Neutrophil (primary cell): ENCODE measurements around the gene CLIP2.

Experiments
- H3K27ac ChIP-seq: fragments of 200-600 bp; sonication (generic); 2 replicates; pipeline ENCODE4 v1.5.1; 2016; ENCODE audit warnings: mild to moderate bottlenecking, moderate library complexity
- H3K27me3 ChIP-seq: fragments of 200-600 bp; sonication (generic); 2 replicates; pipeline ENCODE4 v1.6.0; 2016; ENCODE audit warnings: mild to moderate bottlenecking
- H3K36me3 ChIP-seq: fragments of 200-600 bp; sonication (generic); 2 replicates; pipeline ENCODE4 v1.5.1; 2017
- H3K4me1 ChIP-seq, 2 experiments: fragments of 200-600 bp in 1 of 2; sonication (generic) in 1 of 2; 1 replicate in 1 of 2; 2 replicates in 1 of 2; pipeline versions ENCODE4 v1.5.1 to v1.6.1; 2013 to 2016; ENCODE audit warnings: low read depth in 1 of 2, low read length in 1 of 2, mild to moderate bottlenecking in 1 of 2, moderate library complexity in 1 of 2; ENCODE audit not compliant: control insufficient read depth in 1 of 2, insufficient read depth in 1 of 2
- H3K4me3 ChIP-seq, 2 experiments: fragments of 200-600 bp in 1 of 2; sonication (generic) in 1 of 2; 1 replicate in 1 of 2; 2 replicates in 1 of 2; pipeline ENCODE4 v1.5.1; 2013 to 2016; ENCODE audit warnings: low read depth in 1 of 2, low read length in 1 of 2, mild to moderate bottlenecking in 1 of 2, moderate library complexity in 1 of 2
- H3K9me3 ChIP-seq: fragments of 200-600 bp; sonication (generic); 2 replicates; pipeline ENCODE4 v1.5.1; 2016
- TF ChIP-seq, protein P1 (sequence below): fragments of 200-600 bp; sonication (generic); IDR thresholded peaks from 2 replicates; pipeline ENCODE4 v1.5.1; 2016; ENCODE audit warnings: antibody characterized with exemption

The CLIP2 gene

DNA sequence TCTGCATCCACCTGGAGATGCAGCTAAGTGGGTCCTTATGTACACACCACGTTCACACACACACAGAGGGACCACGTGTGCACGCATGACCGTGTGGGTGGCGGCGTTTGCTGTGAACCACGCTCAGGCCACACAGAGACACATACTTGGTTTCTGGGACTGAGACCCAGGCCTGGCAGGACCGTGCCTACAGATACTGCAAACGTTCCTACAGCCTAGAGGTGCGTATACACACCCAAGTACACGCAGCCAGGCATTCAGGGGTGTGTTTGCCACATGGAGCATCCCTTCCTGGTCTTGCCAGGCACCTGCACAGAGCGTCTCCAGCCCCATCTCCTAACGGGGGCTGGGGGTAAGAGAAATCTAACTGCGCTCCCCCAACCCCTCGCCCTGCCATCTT is 115.5 kb downstream of the CLIP2 start:
- no peak overlapping the region for H3K27ac ChIP-seq
- no peaks in the 10 kb centered on the region for H3K36me3 ChIP-seq
- H3K4me1 ChIP-seq: no peaks in the 10 kb centered on the region
- H3K4me3 ChIP-seq: no peak overlapping the region
- no peaks in the 10 kb centered on the region for H3K27me3 ChIP-seq
- TF ChIP-seq, protein P1, sequence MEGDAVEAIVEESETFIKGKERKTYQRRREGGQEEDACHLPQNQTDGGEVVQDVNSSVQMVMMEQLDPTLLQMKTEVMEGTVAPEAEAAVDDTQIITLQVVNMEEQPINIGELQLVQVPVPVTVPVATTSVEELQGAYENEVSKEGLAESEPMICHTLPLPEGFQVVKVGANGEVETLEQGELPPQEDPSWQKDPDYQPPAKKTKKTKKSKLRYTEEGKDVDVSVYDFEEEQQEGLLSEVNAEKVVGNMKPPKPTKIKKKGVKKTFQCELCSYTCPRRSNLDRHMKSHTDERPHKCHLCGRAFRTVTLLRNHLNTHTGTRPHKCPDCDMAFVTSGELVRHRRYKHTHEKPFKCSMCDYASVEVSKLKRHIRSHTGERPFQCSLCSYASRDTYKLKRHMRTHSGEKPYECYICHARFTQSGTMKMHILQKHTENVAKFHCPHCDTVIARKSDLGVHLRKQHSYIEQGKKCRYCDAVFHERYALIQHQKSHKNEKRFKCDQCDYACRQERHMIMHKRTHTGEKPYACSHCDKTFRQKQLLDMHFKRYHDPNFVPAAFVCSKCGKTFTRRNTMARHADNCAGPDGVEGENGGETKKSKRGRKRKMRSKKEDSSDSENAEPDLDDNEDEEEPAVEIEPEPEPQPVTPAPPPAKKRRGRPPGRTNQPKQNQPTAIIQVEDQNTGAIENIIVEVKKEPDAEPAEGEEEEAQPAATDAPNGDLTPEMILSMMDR: no peak
- no peaks in the 10 kb centered on the region for H3K9me3 ChIP-seq

DNA sequence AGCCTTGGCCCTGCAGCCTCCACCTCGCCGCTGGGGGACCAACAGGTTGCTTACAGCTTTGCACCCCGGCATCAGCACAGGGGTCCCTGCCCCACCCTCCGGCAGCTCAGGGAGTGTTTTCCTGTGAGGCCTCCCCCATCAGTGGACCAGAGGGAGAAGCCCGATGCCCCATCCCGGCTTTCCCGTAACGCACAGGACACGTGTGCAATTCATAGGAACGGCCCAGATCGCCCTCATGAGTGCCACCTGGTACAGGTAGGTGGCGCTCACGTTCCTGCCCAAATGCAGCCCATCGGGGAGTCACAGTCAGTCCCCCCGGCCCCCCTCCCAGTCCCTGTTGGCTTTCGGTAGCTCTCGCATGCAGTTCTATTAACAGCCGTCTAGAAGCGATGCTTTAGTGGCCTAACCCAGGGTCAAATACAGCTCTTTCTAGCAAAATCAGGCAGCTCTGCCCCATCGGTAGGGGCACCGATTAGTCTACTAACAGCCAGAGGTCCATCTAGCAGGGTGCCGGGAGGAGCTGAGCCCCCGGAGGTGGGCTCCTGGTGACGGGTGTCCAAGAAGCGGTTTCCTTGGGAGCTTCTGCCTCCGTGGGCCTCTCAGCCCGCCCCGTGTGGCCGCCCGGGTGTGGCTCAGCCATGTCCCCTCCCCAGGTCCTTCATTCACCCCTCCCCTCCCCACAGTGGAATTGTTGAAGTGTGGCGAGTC is 116.1 kb downstream of the CLIP2 start:
- H3K4me1 ChIP-seq: no peaks in the 10 kb centered on the region
- TF ChIP-seq, protein P1: no peak
- H3K36me3 ChIP-seq: no peaks in the 10 kb centered on the region
- H3K9me3 ChIP-seq: no peaks in the 10 kb centered on the region
- no peaks in the 10 kb centered on the region for H3K27me3 ChIP-seq
- H3K4me3 ChIP-seq: no peak overlapping the region
- H3K27ac ChIP-seq: no peak overlapping the region

DNA sequence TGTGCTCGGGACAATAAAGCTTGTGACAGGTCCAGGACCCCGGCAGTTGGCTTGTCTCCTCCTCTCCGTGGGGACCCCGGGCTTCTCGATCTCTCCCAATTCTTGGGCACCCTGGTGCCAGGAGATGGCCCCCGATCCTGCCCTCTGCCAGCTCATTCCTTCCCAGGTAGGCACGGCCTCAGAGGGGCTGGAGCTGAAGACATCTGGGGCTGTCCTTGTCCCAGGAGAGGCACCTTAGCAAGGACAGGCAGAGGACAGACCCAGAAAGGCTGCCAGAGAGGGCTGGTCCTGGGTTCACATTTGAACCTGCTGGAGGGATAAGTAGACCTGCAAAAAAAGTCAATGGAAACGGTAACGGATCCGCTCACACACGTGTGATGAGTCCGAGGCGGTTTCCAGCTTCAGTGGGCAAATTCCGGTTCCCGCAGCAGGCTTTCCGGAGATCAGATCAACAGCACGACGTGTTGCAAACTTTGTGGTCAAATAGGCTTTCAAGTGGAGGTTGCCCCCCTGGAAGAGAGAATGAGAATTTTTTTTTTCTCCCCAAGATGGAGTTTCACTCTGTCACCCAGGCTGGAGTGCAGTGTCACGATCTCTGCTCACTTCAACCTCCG is 116.8 kb downstream of the CLIP2 start:
- Histone ChIP-seq H3K27me3 (no peaks in the 10 kb centered on the region), H3K36me3 (no peaks in the 10 kb centered on the region), H3K4me1 (no peaks in the 10 kb centered on the region), H3K4me3 (no peak overlapping the region), H3K27ac (no peak overlapping the region), H3K9me3 (no peaks in the 10 kb centered on the region)
- TF ChIP-seq, protein P1: no peak

DNA sequence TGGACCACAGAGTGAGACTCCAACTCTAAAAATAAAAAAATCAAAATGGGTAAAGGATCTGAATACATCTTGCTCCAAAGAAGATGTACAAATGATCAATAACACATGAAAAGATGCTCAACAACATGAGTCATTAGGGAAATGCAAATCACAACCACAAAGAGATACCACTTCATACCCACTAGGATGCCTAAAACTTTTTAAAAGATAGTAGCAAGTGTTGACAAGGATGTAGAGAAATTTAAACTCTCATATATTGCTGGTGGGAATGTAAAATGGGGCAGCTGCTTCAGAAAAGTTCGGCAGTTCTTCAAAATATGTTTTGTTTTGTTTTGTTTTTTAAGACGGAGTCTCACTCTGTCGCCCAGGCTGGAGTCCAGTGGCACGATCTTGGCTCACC is 118.8 kb downstream of the CLIP2 start:
- Histone ChIP-seq H3K9me3 (no peaks in the 10 kb centered on the region), H3K27ac (no peak overlapping the region), H3K4me1 (no peaks in the 10 kb centered on the region), H3K4me3 (no peak overlapping the region), H3K27me3 (no peaks in the 10 kb centered on the region), H3K36me3 (no peaks in the 10 kb centered on the region)
- TF ChIP-seq, protein P1: no peak

DNA sequence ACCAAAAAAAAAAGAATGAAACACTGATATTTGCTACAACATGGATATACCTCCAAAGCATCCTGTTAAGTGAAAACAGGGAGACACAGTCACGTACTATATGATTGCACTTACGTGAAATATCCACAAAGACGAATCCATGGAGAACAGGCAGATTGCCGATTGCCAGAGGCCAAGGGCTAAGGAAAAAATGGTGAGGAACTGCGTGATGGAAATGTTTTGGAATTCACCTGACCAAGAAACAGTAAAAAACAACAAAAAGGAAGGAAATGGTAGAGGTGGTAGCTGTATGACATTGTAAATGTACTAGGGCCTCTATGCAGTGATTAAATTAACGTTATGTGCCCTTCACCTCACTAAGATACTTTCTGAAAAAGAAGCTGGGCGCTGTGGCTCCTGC is 120.4 kb downstream of the CLIP2 start:
- no peak overlapping the region for H3K27ac ChIP-seq
- no peaks in the 10 kb centered on the region for H3K27me3 ChIP-seq
- no peaks in the 10 kb centered on the region for H3K9me3 ChIP-seq
- H3K4me1 ChIP-seq: no peaks in the 10 kb centered on the region
- no peak overlapping the region for H3K4me3 ChIP-seq
- no peaks in the 10 kb centered on the region for H3K36me3 ChIP-seq
- TF ChIP-seq, protein P1: no peak
